GM19395 (cell line): ENCODE data around the gene GALR3.

Experiments used
- ATAC-seq: cut with Tn5 transposase; IDR thresholded peaks from one replicate; pipeline ENCODE4 v1.9.1; 2021; ENCODE audit warnings: mild to moderate bottlenecking, moderate library complexity; ENCODE audit not compliant: unreplicated experiment

Gene GALR3

DNA sequence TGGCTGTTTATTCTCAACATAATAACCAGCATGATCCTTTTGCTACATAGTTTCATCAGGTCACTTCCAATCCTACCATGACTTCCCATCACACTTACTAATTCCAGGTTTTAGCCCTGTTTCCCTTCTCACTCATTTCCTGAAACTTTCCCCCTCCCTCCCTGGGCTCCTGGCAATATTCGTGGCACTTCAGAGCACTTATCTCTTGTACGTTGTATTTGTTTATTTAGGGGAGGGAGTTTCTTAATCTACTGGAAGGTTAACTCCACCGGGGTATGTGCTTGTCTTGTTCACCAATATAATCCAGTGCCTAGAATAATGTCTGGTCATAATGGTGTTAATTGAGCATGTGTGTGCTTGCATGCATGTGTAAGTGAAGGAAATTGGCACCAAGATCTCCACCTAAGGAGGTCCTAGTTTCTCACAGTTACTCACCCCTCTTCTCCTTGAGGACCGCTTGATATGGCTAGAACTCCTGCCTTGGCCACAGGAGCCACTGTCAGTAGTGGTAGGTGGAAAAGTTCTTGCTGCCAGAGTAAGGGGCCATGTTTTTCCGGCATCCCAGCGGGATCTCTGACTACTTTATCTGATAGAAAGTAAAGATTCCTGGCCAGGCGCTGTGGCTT is 37.7 kb downstream of the GALR3 start:
- no peak for ATAC-seq

DNA sequence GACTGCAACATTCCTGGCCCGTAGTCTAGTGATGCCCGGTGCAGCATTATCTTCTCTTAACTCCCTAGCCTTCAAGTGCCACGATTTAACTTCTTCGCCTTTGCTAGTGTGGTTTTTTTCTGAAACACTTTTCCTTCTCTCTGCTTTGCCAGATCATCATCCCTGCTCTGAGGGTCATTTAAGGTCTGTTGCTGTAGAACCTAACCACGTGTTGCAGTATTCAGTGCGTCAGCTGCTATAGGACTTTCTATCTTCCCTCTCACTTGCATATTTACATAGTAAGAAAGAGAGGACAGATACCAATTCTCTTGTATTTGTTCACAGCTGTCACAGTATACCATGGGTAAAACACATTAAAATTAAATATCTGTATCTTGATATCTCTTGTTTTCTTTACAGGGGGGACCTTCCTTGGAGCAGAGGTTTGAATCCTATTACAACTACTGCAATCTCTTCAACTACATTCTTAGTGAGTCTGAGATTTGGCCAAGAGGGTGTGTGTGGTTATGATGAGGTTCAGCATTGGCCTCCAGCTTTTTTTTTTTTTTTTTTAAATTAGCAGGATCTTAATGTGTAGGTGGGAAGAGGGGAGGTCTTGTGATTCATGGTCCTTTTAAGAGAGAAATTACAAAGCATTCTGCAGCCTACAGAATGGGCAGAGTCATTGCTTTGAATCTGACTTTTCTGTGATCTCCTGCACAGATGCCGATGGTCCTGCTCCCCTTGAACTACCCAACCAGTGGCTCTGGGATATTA is 39.6 kb downstream of the GALR3 start:
- no peak for ATAC-seq

DNA sequence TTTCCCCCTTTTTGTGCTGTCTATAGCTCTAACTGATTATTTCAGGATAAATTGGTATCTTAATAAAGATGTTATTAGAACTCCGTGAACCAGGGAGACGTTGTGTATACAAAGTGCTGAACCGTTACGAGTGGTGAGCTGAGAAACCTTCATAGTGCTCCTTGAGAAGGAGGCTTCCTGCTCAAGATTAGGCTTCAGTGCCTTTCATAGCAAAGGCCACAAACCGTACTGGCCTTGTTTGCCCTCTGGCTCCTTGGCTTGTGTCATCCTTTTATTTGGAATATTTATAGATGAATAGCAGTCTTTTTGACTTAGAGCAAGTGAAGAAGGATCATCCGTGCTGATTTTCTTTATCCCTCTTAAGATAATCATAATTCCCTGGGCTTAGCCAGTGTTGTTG is 42.3 kb downstream of the GALR3 start:
- ATAC-seq: no peak

DNA sequence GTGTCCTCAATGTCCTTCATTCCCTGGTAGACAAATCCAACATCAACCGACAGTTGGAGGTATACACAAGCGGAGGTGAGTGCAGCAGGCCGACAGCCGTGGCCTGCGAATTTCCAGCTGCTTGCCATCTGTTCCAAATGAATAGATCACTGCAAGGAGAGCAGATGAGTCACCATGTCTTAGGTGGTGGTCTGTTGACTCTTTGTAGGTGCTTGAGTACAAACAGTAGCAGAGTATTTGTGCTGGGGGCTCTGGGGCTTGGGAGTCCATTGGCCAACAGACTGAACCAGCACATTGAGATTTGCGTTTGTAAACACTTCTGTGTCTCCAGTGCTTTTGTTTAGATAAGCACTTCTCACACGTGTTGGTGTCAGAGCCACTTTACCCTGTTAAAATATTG is 47.1 kb downstream of the GALR3 start:
- no peak for ATAC-seq
